Keratinocyte (primary cell): ENCODE data around the gene SDK2. TPM values are rescaled to one million over a fixed set of nuclear protein-coding genes. Genes with fewer than 3 reads are reported as not detected.

Source experiments
- DNase-seq: peaks from one replicate; pipeline ENCODE4 v3.0.0-alpha.2; 2011; ENCODE audit warnings: low read depth, missing footprints, low spot score
- FAIRE-seq: peaks from 2 replicates; lab custom pipeline; 2011; peaks lifted over from hg19 to GRCh38; lab: Jason Lieb, UNC
- H2AFZ ChIP-seq: 2 replicates; pipeline ENCODE4 v1.6.0; 2012; ENCODE audit warnings: low read length, control low read depth, inconsistent platforms; ENCODE audit not compliant: control insufficient read depth
- H3K27ac ChIP-seq: 2 replicates; pipeline ENCODE4 v1.5.1; 2011; ENCODE audit warnings: low read length; ENCODE audit not compliant: control insufficient read depth, insufficient read depth
- H3K27me3 ChIP-seq: 3 replicates; pipeline ENCODE4 v1.6.0; 2011; ENCODE audit warnings: low read length; ENCODE audit not compliant: control insufficient read depth, insufficient read depth; ENCODE audit errors: extremely low read depth
- H3K36me3 ChIP-seq, 2 experiments: 2 replicates in 1 of 2; 3 replicates in 1 of 2; pipeline ENCODE4 v1.5.1; 2011; ENCODE audit warnings: low read length in 2 of 2, mild to moderate bottlenecking in 1 of 2; ENCODE audit not compliant: control insufficient read depth in 2 of 2, insufficient read depth in 2 of 2; ENCODE audit errors: extremely low read depth in 1 of 2
- H3K4me1 ChIP-seq: 3 replicates; pipeline ENCODE4 v1.5.1; 2011; ENCODE audit warnings: low read length; ENCODE audit not compliant: control insufficient read depth, insufficient read depth; ENCODE audit errors: extremely low read depth
- H3K4me2 ChIP-seq: 3 replicates; pipeline ENCODE4 v1.6.0; 2011; ENCODE audit warnings: low read depth, low read length; ENCODE audit not compliant: control insufficient read depth, insufficient read depth; ENCODE audit errors: extremely low read depth
- H3K4me3 ChIP-seq, 3 experiments: fragments of 200-600 bp in 1 of 3; sonication (generic) in 1 of 3; 2 replicates in 2 of 3; 3 replicates in 1 of 3; pipeline ENCODE4 v1.5.1; 2011 to 2016; ENCODE audit warnings: low read length in 3 of 3, mild to moderate bottlenecking in 3 of 3, control low read depth in 2 of 3, inconsistent platforms in 1 of 3, low read depth in 1 of 3, mixed read lengths in 1 of 3, mixed run types in 1 of 3, moderate library complexity in 1 of 3; ENCODE audit not compliant: control insufficient read depth in 2 of 3, insufficient read depth in 2 of 3; ENCODE audit errors: extremely low read depth in 1 of 3
- H3K79me2 ChIP-seq: 2 replicates; pipeline ENCODE4 v1.6.0; 2012; ENCODE audit warnings: low read length; ENCODE audit not compliant: control insufficient read depth, insufficient read depth
- H3K9ac ChIP-seq: 3 replicates; pipeline ENCODE4 v1.6.0; 2011; ENCODE audit warnings: low read length; ENCODE audit not compliant: control insufficient read depth, insufficient read depth; ENCODE audit errors: extremely low read depth
- H3K9me1 ChIP-seq: 3 replicates; pipeline ENCODE4 v1.6.0; 2011; ENCODE audit warnings: low read length; ENCODE audit not compliant: control insufficient read depth, insufficient read depth; ENCODE audit errors: extremely low read depth
- H3K9me3 ChIP-seq: 2 replicates; pipeline ENCODE4 v1.5.1; 2012; ENCODE audit warnings: low read depth, low read length; ENCODE audit not compliant: control insufficient read depth
- H4K20me1 ChIP-seq: 3 replicates; pipeline ENCODE4 v1.6.0; 2011; ENCODE audit warnings: low read length; ENCODE audit not compliant: control insufficient read depth, insufficient read depth; ENCODE audit errors: extremely low read depth
- EZH2 ChIP-seq: IDR thresholded peaks from one replicate; pipeline ENCODE4 v1.6.1; 2012; ENCODE audit warnings: inconsistent platforms, mild to moderate bottlenecking, low read length, moderate library complexity
- dilution Hi-C: fragments of 300-500 bp; cut with MboI; formaldehyde crosslinking; loops from one replicate; pipeline ENCODE4 v1.7.0; 2020; ENCODE audit warnings: low sequenced_read_pairs; ENCODE audit not compliant: extremely low pct_ligation_motif_present
- polyA plus RNA-seq, 5 experiments: library from polyadenylated mRNA; depleted of rRNA in 3 of 5; stranded (reverse) in 3 of 5; stranded (forward) in 1 of 5; unstranded in 1 of 5; fragments of >200 nt; gene quantifications; 1 replicate in 1 of 5; 2 replicates in 3 of 5; 3 replicates in 1 of 5; pipeline versions ENCODE4 v1.2.1 to v1.2.3, GENCODE V29; 2011 to 2012; ENCODE audit warnings: missing spikeins in 2 of 5, low read depth in 1 of 5, low replicate concordance in 1 of 5
- TF ChIP-seq, protein P1 (sequence below), 3 experiments: IDR thresholded peaks in 1 of 3; conservative IDR thresholded peaks in 1 of 3; optimal IDR thresholded peaks in 1 of 3; 2 replicates in 2 of 3; 3 replicates in 1 of 3; pipeline versions ENCODE3 to v1.5.1; 2011; ENCODE audit warnings: low read length in 3 of 3, mild to moderate bottlenecking in 3 of 3, moderate library complexity in 2 of 3, control low read depth in 1 of 3, inconsistent platforms in 1 of 3; ENCODE audit not compliant: insufficient read depth in 2 of 3; ENCODE audit errors: extremely low read depth in 1 of 3

Gene SDK2
- polyA plus RNA-seq, 1 donor (not counting 4 experiments of a cell fraction or from before 2014, with no cell fraction given), result 1.8 TPM

DNA sequence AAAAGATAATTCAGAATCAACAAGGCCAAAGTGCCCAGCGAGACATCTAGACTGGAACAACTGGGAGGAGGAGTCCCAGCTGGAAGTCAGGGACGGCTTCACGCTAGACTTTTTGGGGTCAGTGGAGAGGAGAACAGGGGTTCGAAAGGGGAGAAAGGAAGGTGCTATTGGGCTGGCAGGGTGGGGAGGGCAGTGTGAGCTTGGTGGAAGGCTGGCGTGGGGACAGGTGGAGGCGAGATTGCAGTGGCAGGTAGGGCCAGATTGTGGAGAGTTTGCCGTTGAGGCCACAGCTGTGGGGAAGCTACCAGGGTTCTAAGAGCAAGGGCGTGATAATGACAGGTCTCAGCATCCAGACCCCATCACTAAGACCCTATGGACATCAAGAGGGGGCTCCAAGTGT is 10.5 kb downstream of the SDK2 start:
- FAIRE-seq (no peak), DNase-seq (no peak)
- Histone ChIP-seq H3K4me3 (no peak overlapping the region), H2AFZ (no peak overlapping the region), H3K79me2 (peaks cover 32% of the 10 kb centered on the region), H3K27ac (no peak overlapping the region), H3K4me2 (no peak overlapping the region), H4K20me1 (no peaks in the 10 kb centered on the region), H3K9me1 (peaks cover 4% of the 10 kb centered on the region), H3K9me3 (no peaks in the 10 kb centered on the region), H3K36me3 (no peaks in the 10 kb centered on the region), H3K27me3 (no peaks in the 10 kb centered on the region), H3K4me1 (peaks cover 10% of the 10 kb centered on the region), H3K9ac (no peak overlapping the region)
- dilution Hi-C loops, result no loop called here
- TF ChIP-seq EZH2, result no peak
- TF ChIP-seq, protein P1, sequence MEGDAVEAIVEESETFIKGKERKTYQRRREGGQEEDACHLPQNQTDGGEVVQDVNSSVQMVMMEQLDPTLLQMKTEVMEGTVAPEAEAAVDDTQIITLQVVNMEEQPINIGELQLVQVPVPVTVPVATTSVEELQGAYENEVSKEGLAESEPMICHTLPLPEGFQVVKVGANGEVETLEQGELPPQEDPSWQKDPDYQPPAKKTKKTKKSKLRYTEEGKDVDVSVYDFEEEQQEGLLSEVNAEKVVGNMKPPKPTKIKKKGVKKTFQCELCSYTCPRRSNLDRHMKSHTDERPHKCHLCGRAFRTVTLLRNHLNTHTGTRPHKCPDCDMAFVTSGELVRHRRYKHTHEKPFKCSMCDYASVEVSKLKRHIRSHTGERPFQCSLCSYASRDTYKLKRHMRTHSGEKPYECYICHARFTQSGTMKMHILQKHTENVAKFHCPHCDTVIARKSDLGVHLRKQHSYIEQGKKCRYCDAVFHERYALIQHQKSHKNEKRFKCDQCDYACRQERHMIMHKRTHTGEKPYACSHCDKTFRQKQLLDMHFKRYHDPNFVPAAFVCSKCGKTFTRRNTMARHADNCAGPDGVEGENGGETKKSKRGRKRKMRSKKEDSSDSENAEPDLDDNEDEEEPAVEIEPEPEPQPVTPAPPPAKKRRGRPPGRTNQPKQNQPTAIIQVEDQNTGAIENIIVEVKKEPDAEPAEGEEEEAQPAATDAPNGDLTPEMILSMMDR (optimal IDR thresholded peaks at IDR 0.05 in 1 of 3, IDR thresholded peaks at IDR 0.05 in 1 of 3, conservative IDR thresholded peaks at IDR 0.05 in 1 of 3; ENCODE audit: extremely low read depth in 1 of 3, insufficient read depth in 2 of 3, low read length in 3 of 3), result no peak

DNA sequence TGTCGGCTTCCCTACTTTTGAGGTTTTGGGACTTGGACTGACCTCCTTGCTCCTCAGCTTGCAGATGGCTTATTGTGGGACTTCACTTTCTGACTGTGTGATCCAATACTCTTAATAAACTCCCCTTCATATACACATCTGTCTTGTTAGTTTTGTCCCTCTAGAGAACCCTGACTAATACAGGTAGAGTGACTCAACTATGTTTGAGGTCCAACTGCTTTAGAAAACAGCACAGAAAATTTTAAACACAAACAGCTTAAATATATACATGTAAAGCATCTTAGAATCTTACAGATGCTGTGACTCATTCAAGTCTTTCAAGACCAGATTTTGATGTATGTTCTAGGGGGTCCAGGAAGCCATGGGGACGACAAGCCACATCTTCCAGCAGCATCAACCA is 11.7 kb downstream of the SDK2 start:
- H3K27ac ChIP-seq, result no peak overlapping the region
- H3K9me3 ChIP-seq, result no peaks in the 10 kb centered on the region
- no peaks in the 10 kb centered on the region for H3K27me3 ChIP-seq
- peaks cover 6% of the 10 kb centered on the region for H3K9me1 ChIP-seq
- H2AFZ ChIP-seq, result no peak overlapping the region
- H3K4me2 ChIP-seq, result no peak overlapping the region
- H3K4me3 ChIP-seq, result no peak overlapping the region
- no peak overlapping the region for H3K9ac ChIP-seq
- dilution Hi-C loops, result no loop called here
- H3K36me3 ChIP-seq, result no peaks in the 10 kb centered on the region
- TF ChIP-seq, protein P1 (optimal IDR thresholded peaks at IDR 0.05 in 1 of 3, IDR thresholded peaks at IDR 0.05 in 1 of 3, conservative IDR thresholded peaks at IDR 0.05 in 1 of 3; ENCODE audit: extremely low read depth in 1 of 3, insufficient read depth in 2 of 3, low read length in 3 of 3), result no peak
- peaks cover 31% of the 10 kb centered on the region for H3K79me2 ChIP-seq
- H3K4me1 ChIP-seq, result peaks cover 14% of the 10 kb centered on the region
- DNase-seq, result no peak
- no peak for FAIRE-seq
- H4K20me1 ChIP-seq, result no peaks in the 10 kb centered on the region
